Mammary epithelial cell (primary cell): ENCODE data around the gene MIR17HG.

ENCODE experiments used
- CTCF ChIP-seq, 2 donors: IDR thresholded peaks in 1 of 2; conservative IDR thresholded peaks in 1 of 2; 2 replicates each; pipeline ENCODE4 v1.5.1; 2011 to 2012; ENCODE audit warnings: inconsistent platforms in 2 of 2, low read length in 2 of 2, mild to moderate bottlenecking in 2 of 2, control low read depth in 1 of 2, low read depth in 1 of 2; ENCODE audit not compliant: insufficient read depth in 1 of 2; ENCODE audit errors: extremely low read depth in 1 of 2
- EZH2 ChIP-seq: IDR thresholded peaks from 2 replicates; pipeline ENCODE4 v1.6.1; 2012; ENCODE audit warnings: low read length, inconsistent platforms, borderline replicate concordance

DNA sequence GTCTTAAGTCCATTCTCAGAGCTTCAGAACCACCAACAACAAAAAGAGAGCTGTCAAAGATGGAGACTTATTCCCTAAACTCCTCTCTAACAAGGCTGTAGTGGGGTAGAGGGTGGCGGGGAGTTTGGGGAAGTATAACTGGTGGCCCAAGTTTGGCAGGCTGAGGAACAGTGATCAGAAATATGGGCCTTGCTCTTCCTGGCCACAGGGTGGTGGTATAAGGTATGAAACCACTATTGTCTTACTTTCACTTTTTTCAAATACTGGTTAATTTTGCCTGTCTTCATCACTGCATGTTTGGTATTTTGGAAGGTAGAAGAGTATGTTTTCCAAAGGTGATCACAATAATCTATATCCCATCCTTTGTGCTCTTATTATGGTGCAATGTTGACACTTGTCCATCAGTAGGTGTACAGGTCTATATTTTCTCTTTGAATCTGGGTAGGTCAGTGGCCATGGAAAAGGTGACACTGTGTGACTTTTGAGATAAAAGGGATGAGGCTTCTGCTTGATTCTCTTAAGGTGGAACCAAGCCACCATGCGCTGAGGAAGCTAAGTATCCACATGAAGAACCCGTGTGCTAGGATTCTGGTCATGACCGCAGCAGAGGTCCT is 27.7 kb downstream of the MIR17HG start:
- TF ChIP-seq CTCF (conservative IDR thresholded peaks at IDR 0.05 in 1 of 2, IDR thresholded peaks at IDR 0.05 in 1 of 2; ENCODE audit: extremely low read depth in 1 of 2, insufficient read depth in 1 of 2, low read depth in 1 of 2, low read length in 2 of 2) (peak; percentile 57 to 59), EZH2 (no peak)
